GM18858 (cell line): ENCODE data around the gene NPNT.

ENCODE experiments used
- ATAC-seq: cut with Tn5 transposase; IDR thresholded peaks from one replicate; pipeline ENCODE4 v1.9.1; 2021; ENCODE audit not compliant: unreplicated experiment

Gene NPNT

DNA sequence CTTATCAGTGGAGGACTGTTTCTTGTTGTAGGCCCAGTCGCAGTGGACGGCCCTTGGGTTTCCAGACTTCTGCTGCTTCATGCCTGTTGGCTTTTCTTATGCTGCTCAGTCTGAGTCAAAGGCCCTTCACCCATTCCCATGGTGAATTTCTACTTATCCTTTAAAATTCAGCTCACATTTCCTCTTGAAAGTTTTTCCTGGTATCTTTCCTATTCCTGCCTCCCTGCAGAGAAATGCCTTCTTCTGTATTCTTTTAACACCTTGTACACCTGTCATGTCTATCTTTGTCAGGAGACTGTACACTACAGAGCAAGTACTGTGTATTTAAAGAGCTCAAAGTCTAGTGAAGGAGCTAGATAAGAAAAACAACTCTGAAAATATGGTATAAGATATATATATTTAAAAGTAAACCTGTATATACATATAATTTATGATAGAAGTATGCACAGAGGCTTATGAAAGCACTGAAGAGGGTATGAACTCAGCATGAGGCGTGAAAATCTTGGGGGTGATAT lies 22.0 kb downstream of the NPNT start:
- no peak for ATAC-seq

DNA sequence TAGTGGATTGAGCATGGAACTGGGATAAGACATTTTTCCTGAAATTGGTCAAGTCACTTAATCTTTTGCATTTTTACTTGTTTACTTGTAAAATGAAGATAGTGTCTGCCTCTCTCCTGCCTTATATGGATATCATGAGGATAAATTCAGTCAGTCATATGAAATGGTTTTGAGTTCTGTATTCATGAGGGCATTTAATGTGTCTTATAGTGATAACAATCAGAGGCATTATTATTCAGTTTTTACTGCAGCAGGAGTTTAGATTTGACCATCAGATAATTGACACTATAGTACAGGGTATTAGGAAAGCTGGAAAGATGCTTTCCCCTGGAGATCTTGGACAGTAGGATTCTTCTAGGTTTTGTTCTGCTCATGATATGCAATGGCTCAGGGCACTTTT lies 26.0 kb downstream of the NPNT start:
- ATAC-seq = no peak

DNA sequence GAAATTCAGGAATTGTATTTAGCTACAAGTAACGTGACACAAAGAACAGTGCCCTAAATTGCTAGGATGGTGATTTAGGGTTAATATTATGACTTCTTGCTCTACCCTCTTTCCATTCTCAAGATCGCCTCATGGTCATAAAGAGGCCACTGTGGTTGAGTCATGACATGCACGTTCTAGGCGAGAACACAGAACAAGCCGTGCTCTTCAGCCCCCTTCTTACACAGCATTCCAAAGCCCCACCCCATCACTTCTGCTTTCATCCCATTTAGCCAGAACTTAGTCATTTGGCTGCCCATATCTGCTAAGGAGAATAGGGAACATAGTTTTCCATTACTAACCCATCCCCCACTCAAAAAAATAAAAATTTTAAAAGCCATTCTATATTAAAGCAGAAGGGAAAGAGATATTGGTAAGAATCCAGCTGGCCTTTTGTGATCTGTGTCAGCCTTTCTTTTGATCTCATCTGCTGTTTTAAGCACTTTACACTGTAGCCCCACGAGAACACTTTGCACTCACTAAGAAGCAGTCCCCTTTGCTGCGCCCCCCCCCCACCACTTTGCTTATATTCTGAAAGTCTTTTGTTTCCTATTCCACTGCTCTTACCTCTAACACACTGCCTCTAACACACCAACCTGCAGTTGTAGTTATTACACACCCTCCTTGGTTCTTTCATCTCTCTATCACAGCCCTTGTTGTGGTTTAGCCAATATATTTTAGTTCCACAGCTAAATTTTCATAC lies 28.4 kb downstream of the NPNT start:
- ATAC-seq = no peak

DNA sequence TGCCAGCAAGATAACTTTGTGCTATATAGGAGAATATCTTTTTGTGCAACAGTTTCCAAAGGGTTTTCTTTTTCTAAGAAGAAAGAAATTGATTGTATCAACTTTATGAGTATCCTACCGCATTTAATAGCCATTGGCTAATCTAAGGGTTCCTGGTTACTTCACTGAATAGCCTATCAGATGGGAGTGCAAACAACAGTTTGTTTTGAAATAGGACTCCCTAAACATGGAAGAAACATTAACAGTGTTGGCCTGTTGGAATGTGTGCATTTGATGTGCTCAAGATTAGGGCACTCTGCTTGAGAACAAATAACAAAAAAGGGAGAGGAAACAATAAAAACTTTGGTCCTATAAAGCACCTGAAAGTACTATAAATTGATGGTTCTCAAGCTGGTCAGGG lies 29.1 kb downstream of the NPNT start:
- ATAC-seq = no peak

DNA sequence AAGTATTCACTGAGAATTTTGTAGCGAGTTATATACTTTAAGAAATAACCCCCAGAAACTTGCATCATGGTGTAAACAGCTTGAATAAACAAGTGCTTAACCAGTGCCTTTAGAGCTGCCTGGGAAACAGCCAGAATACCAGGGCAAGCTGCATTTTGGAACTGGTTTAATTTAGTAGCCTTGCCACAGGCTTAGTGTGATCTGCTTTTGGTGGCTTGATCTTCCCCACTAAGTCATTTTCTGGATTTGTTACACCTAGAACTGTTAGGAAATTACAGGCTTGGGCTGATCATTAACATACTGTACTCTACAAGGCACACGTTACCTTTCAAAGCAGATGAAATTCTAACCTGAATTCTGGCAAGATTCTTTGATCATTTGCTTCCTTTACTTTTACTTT lies 35.4 kb downstream of the NPNT start:
- no peak for ATAC-seq

DNA sequence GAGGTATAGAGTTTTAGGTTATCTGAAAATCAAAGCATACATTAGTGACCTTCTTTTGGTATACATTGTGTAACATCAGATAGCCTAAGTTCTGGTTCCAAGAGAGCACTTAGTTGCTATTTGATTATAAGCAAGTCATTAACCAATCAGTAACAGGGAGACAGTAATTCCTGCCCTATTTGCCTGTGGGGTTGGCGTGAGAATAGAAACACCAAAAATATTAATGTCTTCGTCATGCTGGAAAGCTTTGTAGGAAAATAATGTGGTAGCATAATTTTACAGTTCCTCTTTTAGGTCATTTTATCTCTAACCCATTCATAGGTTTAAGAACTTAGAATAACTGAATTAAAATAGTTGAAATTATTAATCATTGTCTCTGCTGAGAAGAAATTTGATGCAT lies 37.8 kb downstream of the NPNT start:
- ATAC-seq = peak; percentile 43

DNA sequence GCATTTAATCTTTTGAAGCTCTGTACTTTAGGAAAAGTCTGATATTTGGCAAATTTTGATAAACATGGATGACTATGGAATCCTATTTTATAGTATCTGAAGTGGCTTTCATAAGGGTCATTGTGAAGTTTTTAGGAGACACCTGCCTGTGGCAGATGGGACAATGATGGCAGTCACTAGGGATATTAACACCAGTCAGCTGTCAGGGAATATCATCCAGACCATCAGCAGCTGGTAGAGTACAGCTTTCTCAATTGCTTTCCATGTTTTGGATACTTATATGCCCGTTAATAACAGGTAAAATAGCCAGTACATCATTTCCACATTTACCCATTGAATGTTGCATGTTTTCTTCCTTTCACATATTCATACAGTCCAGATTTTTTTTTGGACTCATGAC lies 39.1 kb downstream of the NPNT start:
- no peak for ATAC-seq

DNA sequence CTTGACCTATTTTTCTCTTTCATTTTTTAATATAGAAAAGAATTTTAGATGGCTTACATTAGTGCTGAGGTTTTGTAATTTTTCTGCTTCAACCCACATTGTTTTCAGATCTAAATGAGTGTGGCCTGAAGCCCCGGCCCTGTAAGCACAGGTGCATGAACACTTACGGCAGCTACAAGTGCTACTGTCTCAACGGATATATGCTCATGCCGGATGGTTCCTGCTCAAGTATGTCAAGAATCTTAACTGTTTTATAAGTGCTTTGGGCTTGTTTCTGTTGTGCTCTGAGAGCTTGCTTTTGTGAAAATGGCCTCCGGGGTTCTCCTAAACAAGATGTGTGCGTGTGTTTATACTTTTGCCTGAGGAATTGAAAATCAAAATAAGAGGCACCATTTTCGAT lies 41.6 kb downstream of the NPNT start:
- no peak for ATAC-seq

DNA sequence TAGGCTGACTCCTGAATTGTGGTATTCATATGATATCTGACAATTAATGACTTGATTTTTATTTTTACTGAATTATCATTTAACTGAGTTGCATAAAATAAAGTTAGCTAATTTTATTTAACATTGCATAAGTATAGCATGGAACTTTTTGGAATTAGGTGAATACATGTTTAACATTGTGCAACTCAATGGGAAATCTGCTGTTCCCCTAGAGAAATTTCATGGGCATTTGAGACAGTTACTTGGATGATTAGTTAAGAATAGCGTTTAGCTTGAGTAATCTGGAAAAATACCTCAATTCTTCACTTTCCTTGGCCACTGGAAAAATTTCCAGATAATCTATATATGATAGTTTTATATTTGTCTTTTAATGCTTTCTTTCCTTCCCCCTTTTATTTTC lies 42.5 kb downstream of the NPNT start:
- ATAC-seq = no peak

DNA sequence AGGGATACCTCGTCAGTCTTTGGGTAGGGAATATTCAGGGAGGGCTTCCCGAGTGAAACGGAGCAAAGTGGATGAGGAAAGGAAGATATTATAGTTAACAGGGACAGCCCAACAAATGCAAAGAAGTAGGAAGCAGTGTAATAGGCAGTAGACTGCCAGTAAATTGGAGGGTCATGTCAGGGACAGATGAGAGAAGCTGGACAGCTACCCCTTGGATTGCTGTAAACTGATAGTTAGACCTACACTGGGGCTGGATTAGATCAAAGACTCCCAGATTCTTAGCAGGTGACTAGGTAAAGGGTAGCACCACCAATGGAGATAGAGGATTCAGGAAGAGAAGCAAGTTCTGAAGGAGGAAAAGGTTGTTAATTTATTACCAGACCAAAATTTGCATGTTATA lies 48.0 kb downstream of the NPNT start:
- no peak for ATAC-seq

DNA sequence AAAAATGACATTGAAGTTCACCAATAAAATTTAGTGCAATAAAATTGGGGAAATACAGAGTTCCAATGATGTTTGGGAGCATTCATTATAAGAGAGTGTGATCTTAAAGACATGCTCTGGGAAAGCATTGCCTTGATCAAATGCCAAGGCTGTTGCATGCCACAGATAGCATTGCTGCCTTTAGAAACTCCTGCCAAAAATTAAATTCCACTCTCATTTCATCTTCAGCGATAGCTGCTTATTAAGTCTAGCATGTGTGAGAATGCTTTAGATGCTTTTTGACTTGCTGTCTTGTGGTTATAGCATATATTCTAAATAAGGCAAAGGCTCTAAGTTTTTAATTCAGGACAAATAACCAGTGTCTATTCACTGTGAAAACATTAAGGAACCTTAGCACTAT lies 49.3 kb downstream of the NPNT start:
- no peak for ATAC-seq

DNA sequence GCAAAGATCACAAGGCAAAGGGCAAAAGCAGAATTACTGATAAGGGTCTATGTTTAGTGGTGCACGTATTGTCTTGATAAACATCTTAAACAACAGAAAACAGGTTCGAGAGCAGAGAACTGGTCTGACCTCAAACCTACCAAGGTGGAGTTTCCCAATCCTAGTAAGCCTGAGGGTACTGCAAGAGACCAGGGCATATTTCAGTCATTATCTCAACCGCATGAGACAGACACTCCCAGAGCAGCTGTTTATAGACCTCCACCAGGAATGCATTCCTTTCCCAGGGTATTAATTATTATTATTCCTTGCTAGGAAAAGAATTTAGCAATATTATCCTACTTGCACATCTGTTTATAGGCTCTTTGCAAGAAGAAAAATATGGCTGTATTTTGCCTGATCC lies 51.5 kb downstream of the NPNT start:
- no peak for ATAC-seq

DNA sequence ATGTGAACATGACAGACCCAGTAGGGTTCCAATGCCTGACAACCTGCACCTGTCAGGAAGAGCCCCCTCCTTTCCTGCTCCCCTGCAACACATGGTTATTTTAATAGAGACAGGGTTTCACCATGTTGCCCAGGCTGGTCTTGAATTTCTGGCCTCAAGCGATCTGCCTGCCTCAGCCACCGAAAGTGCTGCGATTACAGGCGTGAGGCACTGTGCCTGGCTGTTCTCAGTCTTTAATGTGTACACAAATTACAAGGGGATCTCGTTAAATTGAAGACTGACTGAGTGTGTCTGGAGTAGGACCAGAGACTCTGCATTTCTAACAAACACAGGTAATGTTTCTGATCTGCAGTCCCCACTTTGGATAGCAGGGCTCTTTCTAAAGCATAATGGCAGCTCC lies 55.4 kb downstream of the NPNT start:
- ATAC-seq = no peak

DNA sequence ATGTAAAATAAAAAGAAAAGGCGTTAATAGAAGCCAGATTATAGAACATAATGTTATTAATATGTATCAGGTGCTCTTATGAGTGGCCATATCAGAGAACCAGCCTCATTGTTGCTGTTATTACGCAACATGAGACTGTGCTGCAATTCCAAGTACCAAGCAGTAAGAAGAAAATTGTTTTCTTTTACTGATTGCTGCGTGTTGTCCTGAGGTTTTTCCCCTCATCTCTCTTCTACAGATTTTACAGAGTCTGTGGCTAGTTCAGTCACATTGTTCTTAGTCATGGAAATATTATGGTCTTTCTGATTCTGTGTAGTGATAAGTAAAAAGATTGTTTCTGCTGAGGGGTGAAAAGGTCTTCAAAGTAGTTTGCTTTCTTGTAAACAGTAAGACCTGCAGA lies 55.9 kb downstream of the NPNT start:
- ATAC-seq = no peak

DNA sequence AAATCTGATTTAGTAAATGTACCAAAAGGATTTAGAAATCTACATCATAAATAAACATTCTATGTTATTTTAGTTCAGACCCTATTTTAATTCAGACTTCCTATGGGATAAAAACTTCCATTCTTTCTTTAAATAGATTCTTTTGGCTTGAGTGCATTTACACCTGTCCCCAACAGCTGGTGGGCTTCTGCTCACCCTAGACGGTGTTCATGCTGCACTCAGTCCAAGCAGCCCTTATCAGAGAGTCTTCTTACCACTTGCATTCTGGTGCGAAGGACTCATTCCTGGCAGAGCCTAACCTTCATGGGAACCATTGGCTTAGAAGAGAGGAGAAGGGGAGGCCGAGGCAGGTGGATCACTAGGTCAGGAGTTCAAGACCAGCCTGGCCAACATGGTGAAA lies 57.3 kb downstream of the NPNT start:
- ATAC-seq = no peak

DNA sequence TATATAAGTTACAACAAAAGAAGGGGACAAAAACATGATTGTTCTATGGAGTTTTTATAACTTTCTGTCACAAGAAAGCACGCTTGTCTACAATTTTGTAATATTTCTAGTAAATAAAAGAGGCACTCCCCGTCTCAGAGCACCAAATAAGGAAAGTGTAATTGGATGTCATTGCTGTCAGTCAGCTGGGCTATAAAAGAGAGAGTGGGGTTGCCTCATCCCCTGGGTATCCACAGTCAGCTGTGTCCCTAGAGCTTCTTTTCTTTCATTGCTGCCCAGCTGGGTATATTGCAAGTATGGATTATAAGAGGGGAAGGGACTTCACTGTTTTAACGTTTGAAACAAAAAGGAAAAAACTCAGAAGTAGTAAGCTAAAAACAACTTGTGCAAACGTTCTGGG lies 61.3 kb downstream of the NPNT start:
- ATAC-seq = no peak

DNA sequence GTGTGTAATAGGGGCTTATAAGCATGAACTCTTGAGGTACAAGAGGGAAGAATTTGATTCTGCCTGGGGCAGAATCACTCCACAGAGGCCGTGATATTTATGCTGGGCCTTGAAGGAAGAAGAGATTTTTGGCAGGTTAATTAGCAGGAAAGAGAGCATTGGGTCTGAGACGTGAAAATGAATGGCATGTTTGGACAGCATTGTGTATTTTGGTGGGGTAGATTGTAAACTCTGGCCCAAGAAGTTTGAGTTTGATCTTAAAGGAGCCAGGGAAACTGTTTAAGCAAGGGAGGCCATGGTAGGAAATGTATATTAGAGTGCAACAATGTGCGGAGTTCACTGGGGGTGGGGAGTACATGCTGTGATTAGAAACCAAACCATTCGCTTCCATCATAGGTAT lies 62.4 kb downstream of the NPNT start:
- no peak for ATAC-seq

DNA sequence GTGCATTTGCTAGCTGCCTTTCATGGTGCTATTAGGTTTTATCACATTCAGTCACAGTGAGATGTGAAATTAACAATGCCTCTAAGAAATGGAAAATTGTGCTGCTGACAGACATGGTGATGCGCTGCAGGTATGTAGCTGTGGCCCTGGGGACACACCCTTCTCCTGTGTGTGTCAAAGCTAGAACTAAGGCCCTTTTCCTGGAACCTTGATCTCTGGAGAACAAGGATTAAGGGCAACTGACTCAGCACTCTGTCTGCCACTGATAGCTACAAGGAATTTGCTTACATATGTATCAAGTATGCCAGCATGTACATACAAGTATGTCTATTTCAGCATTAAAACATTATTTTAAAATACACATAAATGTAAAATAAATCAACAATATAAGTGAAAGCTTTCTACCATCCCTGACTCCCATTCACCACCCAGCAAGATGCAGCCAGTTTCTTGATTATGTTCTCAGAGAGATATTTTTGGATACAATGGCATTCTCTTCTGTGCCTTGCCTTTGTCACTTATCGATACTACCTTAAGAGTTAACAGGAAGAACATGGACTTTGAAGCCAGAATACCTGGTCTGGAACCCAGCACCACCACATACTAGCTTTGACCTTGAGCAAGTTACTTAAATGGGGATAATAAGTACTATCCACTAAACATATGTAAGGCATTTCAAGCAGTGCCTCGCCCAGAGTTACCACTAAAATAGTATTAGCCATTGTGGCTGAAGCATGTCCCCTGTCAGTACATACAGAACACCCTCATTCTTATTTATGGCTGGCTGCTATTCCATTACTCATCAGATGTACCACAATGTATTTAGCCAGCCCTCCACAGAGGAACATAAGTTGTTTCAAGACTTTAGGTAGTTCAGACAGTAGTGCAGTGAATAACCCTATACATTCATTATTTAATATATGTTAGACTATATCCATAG lies 68.5 kb downstream of the NPNT start:
- no peak for ATAC-seq

DNA sequence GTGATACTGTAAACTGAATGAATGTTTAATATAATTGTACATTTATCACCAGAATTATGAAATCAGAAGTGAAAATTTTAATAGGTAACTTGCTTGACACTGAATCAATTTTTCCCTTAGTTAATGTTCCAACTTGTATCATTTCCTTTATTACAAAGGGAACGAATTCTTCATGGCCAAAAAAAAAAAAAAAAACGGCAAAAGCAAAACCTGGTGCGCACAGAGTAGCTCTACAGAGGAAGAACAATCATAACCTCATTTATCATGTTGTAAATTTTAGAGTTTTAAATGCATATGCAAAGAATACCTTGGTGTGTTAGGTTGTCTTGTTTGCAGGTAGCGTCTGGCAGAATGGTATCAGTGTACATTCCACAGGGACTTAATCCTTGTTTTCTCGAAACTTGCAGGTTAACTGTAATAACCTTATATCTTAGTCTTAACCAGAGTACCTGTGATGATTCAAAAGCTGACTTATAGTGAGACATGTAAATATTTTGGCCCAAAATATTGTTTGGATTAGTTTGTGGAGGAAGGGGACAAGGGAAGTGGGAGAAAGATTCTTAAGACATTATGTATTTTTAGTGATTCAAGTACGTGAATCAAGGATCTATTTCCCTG lies 70.0 kb downstream of the NPNT start:
- ATAC-seq = no peak

DNA sequence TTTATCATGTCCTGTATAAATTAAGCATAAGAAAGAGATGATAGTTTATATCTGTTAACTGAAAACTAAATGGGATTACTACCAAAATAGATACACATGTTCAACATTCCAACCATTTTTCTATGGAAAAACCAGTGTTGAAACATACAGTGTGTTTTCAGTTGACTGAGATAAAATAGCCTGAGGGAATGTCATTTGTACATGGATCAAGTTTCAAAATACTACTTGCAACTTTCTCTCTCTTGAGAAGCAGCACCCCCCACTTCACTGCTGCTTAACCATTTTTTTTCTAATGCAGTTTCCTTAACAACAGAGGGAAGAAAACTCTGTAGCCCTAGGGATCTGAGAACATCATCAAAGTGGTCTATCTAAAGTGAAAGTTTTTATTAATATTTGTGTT lies 70.8 kb downstream of the NPNT start:
- no peak for ATAC-seq

DNA sequence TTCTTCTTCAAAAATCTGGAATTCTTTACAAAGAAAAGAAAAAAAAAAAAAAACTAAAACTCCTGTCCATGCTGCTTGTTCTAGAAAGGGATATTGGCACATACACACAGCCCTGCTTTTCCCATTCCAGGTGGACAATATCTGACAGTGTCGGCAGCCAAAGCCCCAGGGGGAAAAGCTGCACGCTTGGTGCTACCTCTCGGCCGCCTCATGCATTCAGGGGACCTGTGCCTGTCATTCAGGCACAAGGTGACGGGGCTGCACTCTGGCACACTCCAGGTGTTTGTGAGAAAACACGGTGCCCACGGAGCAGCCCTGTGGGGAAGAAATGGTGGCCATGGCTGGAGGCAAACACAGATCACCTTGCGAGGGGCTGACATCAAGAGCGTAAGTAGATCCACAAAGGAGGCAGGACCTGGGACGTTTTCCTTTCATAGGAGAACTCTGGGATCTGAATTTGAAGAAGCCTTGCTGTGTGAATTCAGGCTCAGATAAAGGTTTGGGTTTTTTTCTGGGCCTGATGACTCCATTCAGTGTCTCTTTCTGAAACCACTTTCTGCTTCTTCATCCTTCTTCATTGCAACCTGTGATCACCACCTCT lies 71.9 kb downstream of the NPNT start:
- ATAC-seq = no peak
